ENCODE results near the gene SSB.

The SSB gene

DNA sequence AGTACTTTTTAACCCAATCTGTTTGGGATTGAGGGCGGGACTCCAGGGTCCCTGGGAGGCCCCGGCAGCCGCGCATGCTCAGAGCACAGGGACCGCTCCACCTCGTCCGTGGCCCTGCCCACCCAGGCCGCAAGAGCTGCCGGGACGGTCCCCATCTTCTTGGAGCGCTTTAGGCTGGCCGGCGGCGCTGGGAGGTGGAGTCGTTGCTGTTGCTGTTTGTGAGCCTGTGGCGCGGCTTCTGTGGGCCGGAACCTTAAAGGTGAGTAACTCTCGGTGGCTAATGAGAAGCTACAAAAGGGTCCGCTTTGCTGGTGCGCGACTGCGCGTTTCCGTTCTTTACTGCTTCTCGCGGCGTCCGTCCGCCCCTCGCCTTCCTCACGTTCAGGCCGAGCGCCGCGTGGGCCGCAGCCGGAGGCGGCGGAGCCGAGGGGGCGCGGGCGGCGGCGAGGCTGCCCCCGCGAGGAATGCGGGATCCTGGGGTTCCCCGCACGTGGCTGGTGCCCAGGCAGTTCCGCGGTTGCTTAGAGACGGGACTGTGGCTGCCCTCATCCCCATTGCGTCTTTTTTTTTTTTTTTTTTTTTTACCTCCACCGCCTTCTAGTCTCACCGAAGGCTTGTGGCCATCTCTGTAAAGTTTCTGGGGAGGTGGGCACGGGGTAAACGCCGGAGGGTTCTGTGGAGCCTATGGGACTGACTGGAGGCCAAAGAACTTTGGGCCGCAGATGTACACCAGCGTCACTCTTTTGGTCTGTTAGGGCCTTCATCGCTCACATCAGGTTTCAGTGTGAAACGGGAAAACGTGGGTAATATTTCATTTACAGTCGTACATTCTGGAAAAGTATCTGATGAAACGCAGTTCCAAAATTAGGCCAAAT, at the start of gene SSB:
SSB (plus strand) TSS at position 154 of the 875 bp plus-strand sequence. CDS start 2,090 bp downstream, outside the sequence.
- Histone ChIP-seq H3F3A (ENCODE audit: insufficient read depth) (peaks cover 21% of the 10 kb centered on the region), H3K9ac (ENCODE audit: low read length) (peak within 1 kb of the TSS; percentile 80), H2AFZ (ENCODE audit: low read depth, low read length, severe bottlenecking) (peak within 1 kb of the TSS; percentile 74), H3K9me2 (replicated peaks; ENCODE audit: insufficient read depth, low read length) (no peaks in the 10 kb centered on the region), H3K9me3 (ENCODE audit: insufficient read depth, low read length) (no peaks in the 10 kb centered on the region), H3K27ac (ENCODE audit: low read depth, low read length) (peak within 1 kb of the TSS; percentile 90), H3K4me2 (ENCODE audit: low read depth, low read length, poor library complexity, severe bottlenecking) (peak within 1 kb of the TSS; percentile 91), H3K4me3 (ENCODE audit: insufficient read depth, low read length, poor library complexity, severe bottlenecking) (peak within 1 kb of the TSS; percentile 62), H4K20me1 (ENCODE audit: low read depth, low read length) (no peaks in the 10 kb centered on the region), H3K27me3 (ENCODE audit: low read length) (no peaks in the 10 kb centered on the region), H3K36me3 (ENCODE audit: low read length) (peaks cover 14% of the 10 kb centered on the region; the same call in 1 of the 2 replicates), H3K79me2 (ENCODE audit: insufficient read depth, low read length) (peaks cover 49% of the 10 kb centered on the region)
- TF ChIP-seq EZH2phosphoT487 (conservative IDR thresholded peaks at IDR 0.05; ENCODE audit: low read length), result no peak

DNA sequence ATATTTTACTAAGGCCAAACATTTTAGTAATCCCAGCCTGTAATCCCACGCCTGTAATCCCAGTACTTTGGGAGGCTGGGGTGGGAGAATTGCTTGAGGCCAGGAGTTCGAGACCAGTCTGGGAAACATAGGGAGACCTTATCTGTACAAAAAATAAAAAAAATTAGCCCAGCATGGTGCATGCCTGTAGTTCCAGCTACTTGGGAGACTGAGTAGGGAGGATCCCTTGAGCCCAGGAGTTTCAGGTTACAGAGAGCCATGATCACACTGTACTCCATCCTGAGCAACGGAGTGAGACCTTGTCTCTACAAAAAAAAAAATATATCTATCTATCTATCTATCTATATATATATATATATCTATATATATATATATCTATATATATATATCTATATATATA, 45.9 kb upstream of the SSB start:
- Histone ChIP-seq H3K9ac (ENCODE audit: low read length) (no peak overlapping the region), H3K79me2 (ENCODE audit: insufficient read depth, low read length) (no peaks in the 10 kb centered on the region), H3K4me2 (ENCODE audit: low read depth, low read length, poor library complexity, severe bottlenecking) (no peak overlapping the region), H4K20me1 (ENCODE audit: low read depth, low read length) (no peaks in the 10 kb centered on the region), H3F3A (ENCODE audit: insufficient read depth) (peaks cover 3% of the 10 kb centered on the region; the same call in 1 of the 2 replicates), H3K27me3 (ENCODE audit: low read length) (no peaks in the 10 kb centered on the region), H2AFZ (ENCODE audit: low read depth, low read length, severe bottlenecking) (no peak overlapping the region), H3K9me3 (ENCODE audit: insufficient read depth, low read length) (no peaks in the 10 kb centered on the region), H3K4me3 (ENCODE audit: insufficient read depth, low read length, poor library complexity, severe bottlenecking) (no peak overlapping the region), H3K36me3 (ENCODE audit: low read length) (peaks cover 22% of the 10 kb centered on the region; the same call in 1 of the 2 replicates), H3K27ac (ENCODE audit: low read depth, low read length) (no peak overlapping the region), H3K9me2 (replicated peaks; ENCODE audit: insufficient read depth, low read length) (no peaks in the 10 kb centered on the region)
- TF ChIP-seq, protein P1, sequence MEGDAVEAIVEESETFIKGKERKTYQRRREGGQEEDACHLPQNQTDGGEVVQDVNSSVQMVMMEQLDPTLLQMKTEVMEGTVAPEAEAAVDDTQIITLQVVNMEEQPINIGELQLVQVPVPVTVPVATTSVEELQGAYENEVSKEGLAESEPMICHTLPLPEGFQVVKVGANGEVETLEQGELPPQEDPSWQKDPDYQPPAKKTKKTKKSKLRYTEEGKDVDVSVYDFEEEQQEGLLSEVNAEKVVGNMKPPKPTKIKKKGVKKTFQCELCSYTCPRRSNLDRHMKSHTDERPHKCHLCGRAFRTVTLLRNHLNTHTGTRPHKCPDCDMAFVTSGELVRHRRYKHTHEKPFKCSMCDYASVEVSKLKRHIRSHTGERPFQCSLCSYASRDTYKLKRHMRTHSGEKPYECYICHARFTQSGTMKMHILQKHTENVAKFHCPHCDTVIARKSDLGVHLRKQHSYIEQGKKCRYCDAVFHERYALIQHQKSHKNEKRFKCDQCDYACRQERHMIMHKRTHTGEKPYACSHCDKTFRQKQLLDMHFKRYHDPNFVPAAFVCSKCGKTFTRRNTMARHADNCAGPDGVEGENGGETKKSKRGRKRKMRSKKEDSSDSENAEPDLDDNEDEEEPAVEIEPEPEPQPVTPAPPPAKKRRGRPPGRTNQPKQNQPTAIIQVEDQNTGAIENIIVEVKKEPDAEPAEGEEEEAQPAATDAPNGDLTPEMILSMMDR (IDR thresholded peaks at IDR 0.05; ENCODE audit: insufficient read depth, low read length, poor library complexity, severe bottlenecking), result no peak
- TF ChIP-seq EZH2phosphoT487 (conservative IDR thresholded peaks at IDR 0.05; ENCODE audit: low read length), result no peak

DNA sequence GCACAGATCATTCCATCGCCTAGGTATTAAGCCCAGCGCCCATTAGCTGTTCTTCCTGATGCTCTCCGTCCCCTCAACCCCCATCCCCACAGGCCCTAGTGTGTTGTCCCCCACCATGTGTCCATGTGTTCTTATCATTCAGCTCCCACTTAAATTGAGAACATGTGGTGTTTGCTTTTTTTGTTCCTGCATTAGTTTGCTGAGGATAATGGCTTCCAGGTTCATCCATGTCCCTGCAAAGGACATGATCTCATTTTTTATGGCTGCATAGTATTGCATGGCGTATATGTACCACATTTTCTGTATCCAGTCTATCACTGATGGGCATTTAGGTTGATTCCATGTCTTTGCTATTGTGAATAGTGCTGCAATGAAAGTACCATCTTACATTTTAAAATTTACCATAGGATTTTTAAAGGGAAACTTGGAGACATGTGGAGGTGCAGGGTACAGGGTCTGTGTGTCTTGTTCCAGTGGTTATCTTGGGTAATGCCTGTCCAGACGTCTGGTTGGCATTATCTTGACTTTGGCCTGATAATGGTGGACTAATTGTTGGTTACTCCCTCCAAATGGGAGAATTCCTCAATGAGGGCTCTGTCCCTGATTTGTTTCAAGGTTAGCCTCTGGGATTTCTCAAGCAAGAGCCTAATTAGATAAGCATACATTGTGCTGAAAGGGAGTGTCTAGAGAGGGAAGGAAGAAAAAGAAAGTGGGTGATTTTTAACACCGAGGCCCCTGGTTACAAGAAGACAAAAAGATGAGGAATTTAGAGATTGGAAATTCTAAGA, 43.4 kb upstream of the SSB start:
- no peak overlapping the region for H3K4me3 ChIP-seq (ENCODE audit: insufficient read depth, low read length, poor library complexity, severe bottlenecking)
- TF ChIP-seq, protein P1 (IDR thresholded peaks at IDR 0.05; ENCODE audit: insufficient read depth, low read length, poor library complexity, severe bottlenecking), result no peak
- no peaks in the 10 kb centered on the region for H3K9me3 ChIP-seq (ENCODE audit: insufficient read depth, low read length)
- no peak overlapping the region for H2AFZ ChIP-seq (ENCODE audit: low read depth, low read length, severe bottlenecking)
- peaks cover 3% of the 10 kb centered on the region; the same call in 1 of the 2 replicates for H3F3A ChIP-seq (ENCODE audit: insufficient read depth)
- no peaks in the 10 kb centered on the region for H3K9me2 ChIP-seq (replicated peaks; ENCODE audit: insufficient read depth, low read length)
- no peaks in the 10 kb centered on the region for H4K20me1 ChIP-seq (ENCODE audit: low read depth, low read length)
- H3K27ac ChIP-seq (ENCODE audit: low read depth, low read length), result no peak overlapping the region
- no peaks in the 10 kb centered on the region for H3K79me2 ChIP-seq (ENCODE audit: insufficient read depth, low read length)
- H3K9ac ChIP-seq (ENCODE audit: low read length), result no peak overlapping the region
- no peaks in the 10 kb centered on the region for H3K27me3 ChIP-seq (ENCODE audit: low read length)
- peaks cover 16% of the 10 kb centered on the region; the same call in 1 of the 2 replicates for H3K36me3 ChIP-seq (ENCODE audit: low read length)
- H3K4me2 ChIP-seq (ENCODE audit: low read depth, low read length, poor library complexity, severe bottlenecking), result no peak overlapping the region
